Common myeloid progenitor, CD34-positive (primary cell): ENCODE results near the gene MAMDC2.

Experiments
- CTCF ChIA-PET: fragments of 350-600 bp; sonication (Branson Sonifier 250); formaldehyde crosslinking; loops from one replicate; lab custom pipeline; 2021; ENCODE audit warnings: antibody characterized with exemption; lab: Charles Lee
- POLR2A ChIA-PET: fragments of 350-600 bp; sonication (Branson Sonifier 250); formaldehyde crosslinking; loops from one replicate; lab custom pipeline; 2021; ENCODE audit warnings: antibody characterized with exemption; lab: Charles Lee
- DNase-seq, 3 donors: peaks; one replicate each; pipeline versions ENCODE4 v3.0.0 to v3.0.0-alpha.2; 2013
- H3K27ac ChIP-seq, 2 experiments: 1 replicate in 1 of 2; 2 replicates in 1 of 2; pipeline ENCODE4 v1.7.0; 2013; ENCODE audit warnings: inconsistent platforms in 2 of 2, low read length in 2 of 2, mild to moderate bottlenecking in 2 of 2, low read depth in 1 of 2, moderate library complexity in 1 of 2; ENCODE audit not compliant: severe bottlenecking in 2 of 2, insufficient read depth in 1 of 2, poor library complexity in 1 of 2
- H3K27me3 ChIP-seq, 5 experiments: replicated peaks in 2 of 5; 1 replicate in 3 of 5; 2 replicates in 2 of 5; pipeline versions ENCODE4 v1.6.1 to v1.7.0; 2013; ENCODE audit warnings: low read length in 4 of 5, mild to moderate bottlenecking in 2 of 5, moderate library complexity in 2 of 5, inconsistent platforms in 1 of 5; ENCODE audit not compliant: insufficient read depth in 5 of 5, control insufficient read depth in 4 of 5
- H3K36me3 ChIP-seq, 4 experiments: 1 replicate in 2 of 4; 2 replicates in 2 of 4; pipeline versions ENCODE4 v1.6.1 to v1.7.0; 2013; ENCODE audit warnings: low read length in 3 of 4, control low read depth in 1 of 4, mild to moderate bottlenecking in 1 of 4; ENCODE audit not compliant: control insufficient read depth in 4 of 4, insufficient read depth in 4 of 4
- H3K4me1 ChIP-seq, 4 experiments: 1 replicate in 3 of 4; 2 replicates in 1 of 4; pipeline versions ENCODE4 v1.6.1 to v1.7.1; 2013; ENCODE audit warnings: low read length in 3 of 4, mild to moderate bottlenecking in 3 of 4, control low read depth in 1 of 4, inconsistent platforms in 1 of 4, moderate library complexity in 1 of 4; ENCODE audit not compliant: control insufficient read depth in 4 of 4, insufficient read depth in 4 of 4; ENCODE audit errors: control extremely low read depth in 1 of 4
- H3K4me3 ChIP-seq, 7 experiments: 1 replicate in 4 of 7; 2 replicates in 3 of 7; pipeline versions ENCODE4 v1.5.1 to v1.7.0; 2013; ENCODE audit warnings: mild to moderate bottlenecking in 7 of 7, low read length in 6 of 7, moderate library complexity in 6 of 7, inconsistent platforms in 2 of 7, low read depth in 2 of 7, control low read depth in 1 of 7; ENCODE audit not compliant: insufficient read depth in 4 of 7, control insufficient read depth in 1 of 7; ENCODE audit errors: extremely low read depth in 1 of 7
- H3K9me3 ChIP-seq, 5 experiments: 1 replicate in 4 of 5; 2 replicates in 1 of 5; pipeline versions ENCODE4 v1.6.1 to v1.7.1; 2013; ENCODE audit warnings: low read length in 4 of 5, mild to moderate bottlenecking in 2 of 5, inconsistent platforms in 1 of 5, low read depth in 1 of 5, moderate library complexity in 1 of 5; ENCODE audit not compliant: control insufficient read depth in 4 of 5, insufficient read depth in 2 of 5; ENCODE audit errors: control extremely low read depth in 1 of 5
- WGBS: methylation state at CpG from one replicate; pipeline ENCODE4 v1.1.5; 2013; ENCODE audit not compliant: insufficient coverage; 5-methylcytosine and 5-hydroxymethylcytosine counted together

MAMDC2 gene

DNA sequence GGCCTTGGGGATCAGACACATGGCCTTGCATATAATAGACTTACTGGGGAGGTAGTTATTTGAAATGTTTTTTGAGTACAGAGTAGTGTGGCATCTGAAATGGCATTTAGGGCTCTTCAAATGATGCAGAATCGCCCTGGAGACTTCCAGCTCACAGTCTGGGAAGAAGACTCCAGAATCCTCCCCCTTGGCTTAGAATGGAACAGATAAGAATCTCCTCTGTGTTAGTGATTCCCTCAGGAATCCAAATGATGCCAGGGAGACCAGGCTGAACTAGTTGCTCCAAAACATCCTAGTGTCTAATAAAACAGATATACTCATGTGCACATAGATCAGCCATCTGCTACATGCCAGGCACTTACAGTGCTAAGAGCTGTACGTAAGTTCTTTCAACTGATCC is 176.6 kb downstream of the MAMDC2 start:
- WGBS: 100% methylated on average over 1 of the region's 2 CpGs
- ChIA-PET POLR2A (no interaction called here), CTCF (interaction anchor here (0.6 kb wide), 1 partner anchor 77 kb away, joined by 3 read pairs; no protein-coding TSS in a partner anchor)
- DNase-seq: no peak
- Histone ChIP-seq H3K36me3 (peaks cover 0 to 25% (median 0%) of the 10 kb centered on the region in 4 experiments), H3K27ac (no peak overlapping the region), H3K9me3 (peaks cover 0 to 12% (median 0%) of the 10 kb centered on the region in 5 experiments), H3K4me1 (no peaks in the 10 kb centered on the region), H3K27me3 (no peaks in the 10 kb centered on the region), H3K4me3 (no peak overlapping the region)

DNA sequence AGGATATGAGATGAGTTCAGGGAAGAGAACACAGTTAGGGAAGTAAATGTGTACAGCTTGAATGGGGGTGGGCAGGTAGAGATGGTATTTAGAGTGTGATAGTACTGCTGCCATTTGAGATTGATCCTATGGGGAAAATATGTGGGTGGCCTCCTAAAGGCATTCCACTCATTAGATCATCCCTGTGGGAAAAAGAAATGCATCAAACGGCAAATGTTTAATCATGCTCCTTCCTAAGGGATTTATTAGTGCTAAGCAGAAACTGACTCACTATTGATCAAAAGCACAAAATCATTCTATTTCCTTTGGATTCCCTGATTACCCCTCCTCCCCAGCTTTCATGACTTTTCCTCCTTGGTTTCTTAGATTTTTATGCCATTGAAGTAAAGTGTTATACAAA is 178.7 kb downstream of the MAMDC2 start:
- ChIA-PET POLR2A (no interaction called here), CTCF (no interaction called here)

DNA sequence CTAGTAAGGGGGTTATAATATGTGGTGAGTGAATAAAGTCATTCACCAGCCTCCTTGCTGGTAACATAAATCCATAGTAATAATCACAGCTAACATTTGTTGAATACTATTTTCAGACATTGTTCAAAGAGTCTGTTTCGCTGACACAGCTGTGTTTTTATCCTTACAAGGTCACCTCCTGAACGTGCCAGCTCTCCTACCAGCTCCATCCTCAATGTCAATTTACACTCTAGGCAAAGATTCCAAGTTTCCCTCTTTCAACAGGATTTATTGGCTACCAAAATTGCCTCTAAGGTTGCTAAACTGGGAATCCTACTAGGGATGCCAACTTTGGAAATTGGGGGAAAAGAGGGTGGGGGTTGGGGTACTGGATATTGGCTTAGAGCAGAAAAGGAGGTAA is 184.5 kb downstream of the MAMDC2 start:
- no peak for DNase-seq
- POLR2A ChIA-PET: no interaction called here
- Histone ChIP-seq H3K4me3 (no peak overlapping the region), H3K36me3 (peaks cover 0 to 13% (median 0%) of the 10 kb centered on the region in 4 experiments), H3K4me1 (no peaks in the 10 kb centered on the region), H3K27ac (no peak overlapping the region), H3K27me3 (no peaks in the 10 kb centered on the region), H3K9me3 (peaks cover 0 to 10% (median 0%) of the 10 kb centered on the region in 5 experiments)
- WGBS: 100% methylated on average over 2 of the region's 2 CpGs
- CTCF ChIA-PET: no interaction called here

More for the DNA sequence above, 178.7 kb downstream of the MAMDC2 start:
- H3K27ac ChIP-seq: no peak overlapping the region
- H3K27me3 ChIP-seq: no peaks in the 10 kb centered on the region
- no peak overlapping the region for H3K4me3 ChIP-seq
- whole genome bisulfite sequencing: no CpG with 5 or more reads among the region's 1 CpG
- no peaks in the 10 kb centered on the region for H3K4me1 ChIP-seq
- peaks cover 0 to 10% (median 0%) of the 10 kb centered on the region in 5 experiments for H3K9me3 ChIP-seq
- peaks cover 0 to 22% (median 0%) of the 10 kb centered on the region in 4 experiments for H3K36me3 ChIP-seq
- DNase-seq: no peak

DNA sequence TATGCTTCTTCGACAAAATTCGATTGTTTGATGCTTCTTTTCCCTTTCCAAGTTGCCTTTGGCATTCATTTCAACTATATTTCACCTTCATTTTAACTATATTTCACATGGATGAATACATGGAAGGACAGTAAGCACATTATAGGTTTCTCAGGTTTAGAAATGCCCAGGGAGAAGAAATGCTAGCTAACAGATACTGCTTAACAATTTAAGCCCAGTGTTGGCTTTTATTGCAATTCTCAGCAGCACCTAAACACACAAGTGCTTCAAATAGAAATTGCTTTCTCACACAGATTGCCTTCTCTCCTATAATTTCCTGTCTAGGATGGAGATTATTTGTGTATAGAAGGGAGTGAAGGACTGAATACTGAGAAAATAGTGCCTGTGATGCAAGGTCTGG is 185.0 kb downstream of the MAMDC2 start:
- DNase-seq: no peak
- CTCF ChIA-PET: no interaction called here
- peaks cover 0 to 13% (median 0%) of the 10 kb centered on the region in 4 experiments for H3K36me3 ChIP-seq
- POLR2A ChIA-PET: interaction anchor here (0.5 kb wide), 1 partner anchor 256 kb away, joined by 3 read pairs; no protein-coding TSS in a partner anchor
- peaks cover 0 to 10% (median 0%) of the 10 kb centered on the region in 5 experiments for H3K9me3 ChIP-seq
- no CpG with 5 or more reads among the region's 2 CpGs for WGBS
- no peaks in the 10 kb centered on the region for H3K4me1 ChIP-seq
- H3K27me3 ChIP-seq: no peaks in the 10 kb centered on the region
- no peak overlapping the region for H3K27ac ChIP-seq
- H3K4me3 ChIP-seq: no peak overlapping the region

DNA sequence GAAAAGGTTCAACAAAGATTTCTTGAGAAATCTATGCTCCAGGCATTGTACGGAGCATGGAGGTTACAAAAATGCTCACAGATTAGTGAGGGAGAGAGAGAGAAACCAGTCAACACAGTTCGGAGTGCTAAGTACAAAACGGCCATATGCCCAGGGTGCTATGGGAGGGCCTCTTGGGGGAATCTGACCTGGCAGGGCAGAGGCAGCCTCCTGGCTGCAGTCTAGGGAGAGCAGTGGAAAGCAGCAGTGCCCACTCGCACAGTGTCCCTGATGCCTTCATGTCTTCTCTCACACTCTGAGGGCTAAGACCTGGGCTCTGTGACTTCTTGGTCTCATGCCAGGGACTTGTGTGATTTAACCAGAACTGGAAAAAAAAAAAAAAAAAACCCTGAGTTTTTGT is 185.4 kb downstream of the MAMDC2 start:
- 92% methylated on average over 4 of the region's 4 CpGs for WGBS
- Histone ChIP-seq H3K4me3 (no peak overlapping the region), H3K4me1 (no peaks in the 10 kb centered on the region), H3K27me3 (no peaks in the 10 kb centered on the region), H3K27ac (no peak overlapping the region), H3K36me3 (peaks cover 0 to 13% (median 0%) of the 10 kb centered on the region in 4 experiments), H3K9me3 (peaks cover 0 to 10% (median 0%) of the 10 kb centered on the region in 5 experiments)
- CTCF ChIA-PET: no interaction called here
- POLR2A ChIA-PET: interaction anchor here (0.5 kb wide), 1 partner anchor 256 kb away, joined by 3 read pairs; no protein-coding TSS in a partner anchor
- no peak for DNase-seq

DNA sequence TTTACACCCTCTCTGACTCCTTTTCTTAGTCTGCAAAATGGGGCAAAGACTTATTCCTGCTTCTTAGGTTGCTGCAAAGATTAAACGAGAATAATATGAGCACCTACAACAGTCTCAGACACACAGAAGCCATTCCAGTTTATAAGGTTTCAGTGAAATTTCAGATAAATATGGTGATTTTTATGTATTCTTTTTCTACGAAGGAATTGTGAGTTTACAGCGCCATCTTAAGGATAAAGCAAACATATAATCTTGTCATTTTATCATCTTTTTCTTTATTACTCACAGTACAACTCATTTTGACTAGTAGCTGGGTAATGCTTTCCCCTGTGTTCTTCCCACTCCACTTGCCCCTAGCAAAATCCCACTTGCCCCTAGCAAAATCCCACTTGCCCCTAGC is 185.9 kb downstream of the MAMDC2 start:
- CTCF ChIA-PET: no interaction called here
- H3K4me3 ChIP-seq: no peak overlapping the region
- peaks cover 0 to 8% (median 0%) of the 10 kb centered on the region in 5 experiments for H3K9me3 ChIP-seq
- H3K4me1 ChIP-seq: no peaks in the 10 kb centered on the region
- no peak overlapping the region for H3K27ac ChIP-seq
- peak in 2 of 3 donors; percentile 6 to 7 for DNase-seq
- 100% methylated on average over 1 of the region's 3 CpGs for WGBS
- POLR2A ChIA-PET: no interaction called here
- peaks cover 0 to 9% (median 0%) of the 10 kb centered on the region in 4 experiments for H3K36me3 ChIP-seq
- H3K27me3 ChIP-seq: no peaks in the 10 kb centered on the region

DNA sequence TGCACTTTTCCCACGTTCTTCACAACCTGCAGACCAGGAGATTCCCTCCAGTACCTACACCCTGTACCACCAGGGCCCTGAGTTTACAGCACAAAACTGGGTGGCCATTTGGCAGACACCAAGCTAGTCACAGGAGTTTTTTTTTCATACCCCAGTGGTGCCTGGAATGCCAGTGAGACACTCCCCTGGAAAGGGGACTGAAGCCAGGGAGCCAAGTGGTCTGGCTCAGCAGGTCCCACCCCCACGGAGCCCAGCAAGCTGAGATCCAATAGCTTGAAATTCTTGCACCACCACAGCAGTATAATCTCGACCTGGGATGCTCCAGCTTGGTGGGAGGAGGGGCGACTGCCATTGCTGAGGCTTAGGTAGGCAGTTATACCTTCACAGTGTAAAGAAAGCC is 188.8 kb downstream of the MAMDC2 start:
- Histone ChIP-seq H3K27ac (no peak overlapping the region), H3K4me3 (no peak overlapping the region), H3K4me1 (no peaks in the 10 kb centered on the region), H3K9me3 (no peaks in the 10 kb centered on the region), H3K36me3 (no peaks in the 10 kb centered on the region), H3K27me3 (no peaks in the 10 kb centered on the region)
- ChIA-PET POLR2A (interaction anchor here (0.6 kb wide), 1 partner anchor 346 kb away, joined by 3 read pairs; no protein-coding TSS in a partner anchor), CTCF (no interaction called here)
- DNase-seq: no peak
- 78% methylated on average over 3 of the region's 4 CpGs for WGBS
